ENCODE data around the gene CHERP. TPM values are rescaled to one million over a fixed set of nuclear protein-coding genes. Genes with fewer than 3 reads are reported as not detected.

The CHERP gene
- total and polyA plus RNA-seq, 2 experiments from 2014 or later = 7.8 to 38.7 TPM

DNA sequence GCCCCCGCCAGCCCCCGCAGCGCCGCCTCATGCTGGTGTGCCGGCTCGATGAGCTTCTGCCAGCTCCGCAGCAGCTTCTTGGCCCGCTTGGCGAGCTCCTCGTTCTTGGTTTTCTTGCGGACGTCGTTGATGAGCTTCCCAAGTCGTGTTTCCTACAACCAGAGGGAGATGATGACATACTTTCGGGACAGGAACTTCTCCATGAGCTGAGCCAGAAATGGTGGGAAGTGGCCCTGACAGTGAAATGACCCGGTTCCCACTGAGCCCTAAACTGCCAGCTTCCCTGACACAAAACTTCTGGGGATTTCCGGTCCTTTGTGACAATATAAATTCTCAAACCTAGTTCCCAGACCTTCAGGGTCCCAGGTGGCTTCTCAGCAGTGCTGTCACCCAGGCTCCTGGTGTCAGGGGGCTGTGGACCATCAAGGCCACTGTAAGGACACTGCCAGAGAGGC, 35.3 kb upstream of the CHERP start:
- Histone ChIP-seq H3K36me3 (replicated peaks; ENCODE audit: insufficient read depth, low read depth) (no peaks in the 10 kb centered on the region), H3K27ac (no peak overlapping the region), H2AFZ (no peak overlapping the region), H3K79me2 (peaks cover 99% of the 10 kb centered on the region), H3K4me3 (no peak overlapping the region), H3K4me1 (ENCODE audit: insufficient read depth) (peaks cover 12% of the 10 kb centered on the region), H3K27me3 (no peaks in the 10 kb centered on the region), H3K4me2 (no peak overlapping the region), H3K9me2 (replicated peaks; ENCODE audit: insufficient read depth) (no peaks in the 10 kb centered on the region), H4K20me1 (ENCODE audit: insufficient read depth, poor library complexity, severe bottlenecking) (peaks cover 78% of the 10 kb centered on the region), H3K9me3 (ENCODE audit: low read depth) (no peaks in the 10 kb centered on the region)
- WGBS (ENCODE audit: low lambda C conversion rate, missing lambda C conversion rate) = 99% methylated on average over 17 of the region's 17 CpGs
- TF ChIP-seq EZH2phosphoT487 (IDR thresholded peaks at IDR 0.05; ENCODE audit: low read depth, severe bottlenecking, unreplicated experiment) = no peak
- TF ChIP-seq, protein P1, sequence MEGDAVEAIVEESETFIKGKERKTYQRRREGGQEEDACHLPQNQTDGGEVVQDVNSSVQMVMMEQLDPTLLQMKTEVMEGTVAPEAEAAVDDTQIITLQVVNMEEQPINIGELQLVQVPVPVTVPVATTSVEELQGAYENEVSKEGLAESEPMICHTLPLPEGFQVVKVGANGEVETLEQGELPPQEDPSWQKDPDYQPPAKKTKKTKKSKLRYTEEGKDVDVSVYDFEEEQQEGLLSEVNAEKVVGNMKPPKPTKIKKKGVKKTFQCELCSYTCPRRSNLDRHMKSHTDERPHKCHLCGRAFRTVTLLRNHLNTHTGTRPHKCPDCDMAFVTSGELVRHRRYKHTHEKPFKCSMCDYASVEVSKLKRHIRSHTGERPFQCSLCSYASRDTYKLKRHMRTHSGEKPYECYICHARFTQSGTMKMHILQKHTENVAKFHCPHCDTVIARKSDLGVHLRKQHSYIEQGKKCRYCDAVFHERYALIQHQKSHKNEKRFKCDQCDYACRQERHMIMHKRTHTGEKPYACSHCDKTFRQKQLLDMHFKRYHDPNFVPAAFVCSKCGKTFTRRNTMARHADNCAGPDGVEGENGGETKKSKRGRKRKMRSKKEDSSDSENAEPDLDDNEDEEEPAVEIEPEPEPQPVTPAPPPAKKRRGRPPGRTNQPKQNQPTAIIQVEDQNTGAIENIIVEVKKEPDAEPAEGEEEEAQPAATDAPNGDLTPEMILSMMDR (IDR thresholded peaks at IDR 0.05; ENCODE audit: poor library complexity) = no peak
- no peak for DNase-seq (ENCODE audit: low spot score)

GRCh38 chr19:16576690-16577530, 34.7 kb upstream of the CHERP start:
- peaks cover 12% of the 10 kb centered on the region for H3K4me1 ChIP-seq (ENCODE audit: insufficient read depth)
- H3K79me2 ChIP-seq = peaks cover 93% of the 10 kb centered on the region
- no peak overlapping the region for H3K27ac ChIP-seq
- peaks cover 71% of the 10 kb centered on the region for H4K20me1 ChIP-seq (ENCODE audit: insufficient read depth, poor library complexity, severe bottlenecking)
- no peak overlapping the region for H3K4me3 ChIP-seq
- no peaks in the 10 kb centered on the region for H3K27me3 ChIP-seq
- no peaks in the 10 kb centered on the region for H3K36me3 ChIP-seq (replicated peaks; ENCODE audit: insufficient read depth, low read depth)
- no peak for TF ChIP-seq EZH2 (IDR thresholded peaks at IDR 0.05; ENCODE audit: borderline replicate concordance)
- no peak for TF ChIP-seq EZH2phosphoT487 (IDR thresholded peaks at IDR 0.05; ENCODE audit: low read depth, severe bottlenecking, unreplicated experiment)
- TF ChIP-seq, protein P1 (IDR thresholded peaks at IDR 0.05; ENCODE audit: poor library complexity) = no peak
- no peak for DNase-seq (ENCODE audit: low spot score)
- no peaks in the 10 kb centered on the region for H3K9me2 ChIP-seq (replicated peaks; ENCODE audit: insufficient read depth)
- H3K4me2 ChIP-seq = no peak overlapping the region
- WGBS (ENCODE audit: low lambda C conversion rate, missing lambda C conversion rate) = 97% methylated on average over 40 of the region's 52 CpGs
- no peak overlapping the region for H2AFZ ChIP-seq
- H3K9me3 ChIP-seq (ENCODE audit: low read depth) = no peaks in the 10 kb centered on the region

GRCh38 chr19:16575861-16576689, 33.8 kb upstream of the CHERP start:
- no peak overlapping the region for H3K4me2 ChIP-seq
- H3K27ac ChIP-seq = no peak overlapping the region
- no peak for DNase-seq (ENCODE audit: low spot score)
- TF ChIP-seq EZH2 (IDR thresholded peaks at IDR 0.05; ENCODE audit: borderline replicate concordance) (no peak), EZH2phosphoT487 (IDR thresholded peaks at IDR 0.05; ENCODE audit: low read depth, severe bottlenecking, unreplicated experiment) (no peak)
- TF ChIP-seq, protein P1 (IDR thresholded peaks at IDR 0.05; ENCODE audit: poor library complexity) = no peak
- H3K4me1 ChIP-seq (ENCODE audit: insufficient read depth) = peaks cover 16% of the 10 kb centered on the region
- peaks cover 93% of the 10 kb centered on the region for H3K79me2 ChIP-seq
- no peak overlapping the region for H3K4me3 ChIP-seq
- 89% methylated on average over 34 of the region's 48 CpGs for WGBS (ENCODE audit: low lambda C conversion rate, missing lambda C conversion rate)
- H3K27me3 ChIP-seq = no peaks in the 10 kb centered on the region
- H4K20me1 ChIP-seq (ENCODE audit: insufficient read depth, poor library complexity, severe bottlenecking) = peaks cover 63% of the 10 kb centered on the region
- H2AFZ ChIP-seq = no peak overlapping the region
- H3K36me3 ChIP-seq (replicated peaks; ENCODE audit: insufficient read depth, low read depth) = no peaks in the 10 kb centered on the region
- H3K9me3 ChIP-seq (ENCODE audit: low read depth) = no peaks in the 10 kb centered on the region
- H3K9me2 ChIP-seq (replicated peaks; ENCODE audit: insufficient read depth) = no peaks in the 10 kb centered on the region

All from hepatocyte (in vitro differentiated cells).